Right lobe of liver (tissue), 6 donors: ENCODE data around the gene SULT1A2. TPM values are rescaled to one million over a fixed set of nuclear protein-coding genes. Genes with fewer than 3 reads are reported as not detected.

Experiments used
- ATAC-seq, 4 donors: fragments of 200-7000 bp; cut with Tn5 transposase; one replicate each; pipeline ENCODE4 v1.9.1; 2020; ENCODE audit warnings: mild to moderate bottlenecking in 4 of 4, moderate library complexity in 4 of 4
- DNase-seq, 3 donors: peaks; one replicate each; pipeline ENCODE4 v3.0.0-alpha.2; 2020
- H3K27ac ChIP-seq, 3 donors: fragments of 200-600 bp; one replicate each; pipeline ENCODE4 v1.8.0; 2022
- H3K27me3 ChIP-seq, 2 donors: fragments of 200-600 bp; one replicate each; pipeline ENCODE4 v1.8.0; 2022
- H3K36me3 ChIP-seq, 4 donors: fragments of 200-600 bp; sonication (generic) in 1 of 4; one replicate each; pipeline versions ENCODE4 v1.5.1 to v1.8.0; 2017 to 2022; ENCODE audit warnings: control low read depth in 1 of 4
- H3K4me1 ChIP-seq, 4 donors: fragments of 200-600 bp; sonication (generic) in 1 of 4; one replicate each; pipeline versions ENCODE4 v1.5.1 to v1.8.0; 2017 to 2022; ENCODE audit warnings: control low read depth in 1 of 4
- H3K4me3 ChIP-seq, 3 donors: fragments of 200-600 bp; one replicate each; pipeline ENCODE4 v1.8.0; 2022
- H3K9me3 ChIP-seq, 4 donors: fragments of 200-600 bp; sonication (generic) in 1 of 4; one replicate each; pipeline versions ENCODE4 v1.5.1 to v1.8.0; 2017 to 2022; ENCODE audit warnings: control low read depth in 1 of 4
- CTCF ChIP-seq, 4 donors: fragments of 200-600 bp in 3 of 4; fragments of 450-650 bp in 1 of 4; IDR thresholded peaks; one replicate each; pipeline versions ENCODE4 v1.5.1 to v1.8.0; 2016 to 2022; ENCODE audit warnings: antibody characterized with exemption in 4 of 4, mild to moderate bottlenecking in 2 of 4
- POLR2A ChIP-seq: fragments of 450-650 bp; IDR thresholded peaks from one replicate; pipeline ENCODE4 v1.6.1; 2017; ENCODE audit warnings: antibody characterized with exemption, mild to moderate bottlenecking
- WGBS: methylation state at CpG from one replicate; pipeline ENCODE4 v1.1.6; 2018; ENCODE audit warnings: low coverage, low lambda C conversion rate; ENCODE audit not compliant: insufficient coverage; ENCODE audit errors: missing lambda C conversion rate; 5-methylcytosine and 5-hydroxymethylcytosine counted together
- intact Hi-C, 2 donors: fragments of 100-400 bp; cut with DNase I; formaldehyde crosslinking; loops; one replicate each; pipeline versions ENCODE4 v1.11.2 to v1.14.1; 2022
- total RNA-seq, 6 experiments: library from RNA; depleted of rRNA in 2 of 6; stranded (reverse); fragments of >200 nt in 2 of 6; fragmentation: NEBNext Ultra II Directional in 3 of 6; extraction: Animal tissue kit (Norgen Biotek cat#: 25700) in 3 of 6; gene quantifications; one replicate each; pipeline versions ENCODE4 v1.1.0 to v1.2.4, GENCODE V29; 2016 to 2023
- donor health status: DM: no; HTN: yes; CAD: no.
- donor health status: DM: no; HTN: no; CAD: no.
- donor health status: DM: no; HTN: no; CAD: no.
- donor health status: DM: no; HTN: yes; CAD: no.
- donor health status: DM: no; HTN: yes; CAD: no.

Gene SULT1A2
- total RNA-seq, 6 experiments from 2014 or later = 10.1 to 48.3 (median 18.0) TPM

- ATAC-seq (no peak), DNase-seq (no peak)
- no peak overlapping the region for H3K27ac ChIP-seq
- no peaks in the 10 kb centered on the region for H3K27me3 ChIP-seq
- H3K4me1 ChIP-seq = peaks cover 0 to 12% (median 4%) of the 10 kb centered on the region in 4 donors
- intact Hi-C loops = loop anchor here in 1 of 2 donors (10.0 kb wide), 1 partner anchor 60 kb away; the partner anchor contains the start of genes APOBR and CLN3
- 81% methylated on average over 13 of the region's 15 CpGs for WGBS
- H3K36me3 ChIP-seq = peaks cover 0 to 10% (median 0%) of the 10 kb centered on the region in 4 donors
- no peaks in the 10 kb centered on the region for H3K9me3 ChIP-seq
- TF ChIP-seq CTCF (IDR thresholded peaks at IDR 0.05) = no peak
- TF ChIP-seq POLR2A = no peak
- H3K4me3 ChIP-seq = peak overlapping the region; percentile 51 to 85 (median 81)
These were observed 42.0 kb downstream of the SULT1A2 start for GRCh38 chr16:28554634-28555423.

GRCh38 chr16:28553776-28554633 is 42.8 kb downstream of the SULT1A2 start, which contains the start of gene SGF29:
SGF29 (plus strand) TSS chr16:28553920; CDS start chr16:28581070, 27,150 bp downstream.
- peak; percentile 5 to 54 (median 36) for TF ChIP-seq CTCF (IDR thresholded peaks at IDR 0.05)
- peak; percentile 94 for TF ChIP-seq POLR2A
- 1% methylated on average over 35 of the region's 88 CpGs for WGBS
- H3K4me1 ChIP-seq = peaks cover 0 to 12% (median 6%) of the 10 kb centered on the region in 4 donors
- ATAC-seq = peak; percentile 92 to 96 (median 94)
- intact Hi-C loops = loop anchor here in 1 of 2 donors (10.0 kb wide), 1 partner anchor 59 kb away; the partner anchor contains the start of genes APOBR and CLN3
- H3K27ac ChIP-seq = peak within 1 kb of the TSS; percentile 89 to 98 (median 96)
- H3K27me3 ChIP-seq = no peaks in the 10 kb centered on the region
- H3K4me3 ChIP-seq = peak within 1 kb of the TSS; percentile 51 to 85 (median 81)
- no peaks in the 10 kb centered on the region for H3K9me3 ChIP-seq
- H3K36me3 ChIP-seq = peaks cover 0 to 10% (median 0%) of the 10 kb centered on the region in 4 donors
- peak; percentile 91 to 94 (median 93) for DNase-seq

- DNase-seq (no peak), ATAC-seq (peak; percentile 30 to 54 (median 48))
- WGBS = 36% methylated on average over 8 of the region's 11 CpGs
- peaks cover 0 to 6% (median 2%) of the 10 kb centered on the region in 4 donors for H3K4me1 ChIP-seq
- no peaks in the 10 kb centered on the region for H3K36me3 ChIP-seq
- TF ChIP-seq CTCF (IDR thresholded peaks at IDR 0.05) = peak; percentile 64 to 75 (median 72)
- TF ChIP-seq POLR2A = no peak
- no peaks in the 10 kb centered on the region for H3K9me3 ChIP-seq
- intact Hi-C loops = no loop called here
- no peaks in the 10 kb centered on the region for H3K27me3 ChIP-seq
- no peak overlapping the region for H3K4me3 ChIP-seq
- no peak overlapping the region for H3K27ac ChIP-seq
These were observed 47.5 kb downstream of the SULT1A2 start for GRCh38 chr16:28549301-28549899.

- Histone ChIP-seq H3K27me3 (no peaks in the 10 kb centered on the region), H3K4me1 (peaks cover 0 to 5% (median 2%) of the 10 kb centered on the region in 4 donors), H3K9me3 (no peaks in the 10 kb centered on the region), H3K36me3 (no peaks in the 10 kb centered on the region), H3K4me3 (no peak overlapping the region), H3K27ac (no peak overlapping the region)
- TF ChIP-seq POLR2A (no peak), CTCF (IDR thresholded peaks at IDR 0.05) (no peak)
- no peak for ATAC-seq
- no peak for DNase-seq
- intact Hi-C loops = no loop called here
- 50% methylated on average over 2 of the region's 14 CpGs for WGBS
These were observed 48.5 kb downstream of the SULT1A2 start for GRCh38 chr16:28548306-28548802.
